BJ (cell line): ENCODE data around the gene SLC13A5. TPM values are rescaled to one million over a fixed set of nuclear protein-coding genes. Genes with fewer than 3 reads are reported as not detected.

ENCODE experiments used
- CTCF ChIA-PET: fragments of 350-600 bp; formaldehyde crosslinking; extraction: SDS; loops from one replicate; lab custom pipeline; 2021; ENCODE audit warnings: antibody characterized with exemption, inconsistent platforms; lab: Yijun Ruan, JAX
- POLR2A ChIA-PET: fragments of 300-600 bp; sonication (Branson Sonifier 250); formaldehyde crosslinking; extraction: SDS; loops from one replicate; lab custom pipeline; 2021; ENCODE audit warnings: antibody characterized with exemption; lab: Charles Lee
- DNase-seq: peaks from one replicate; pipeline ENCODE4 v3.0.0-alpha.2; 2011; ENCODE audit warnings: low read depth
- H3K27me3 ChIP-seq: 2 replicates; pipeline ENCODE4 v1.6.0; 2011; ENCODE audit warnings: low read length; ENCODE audit not compliant: control insufficient read depth, insufficient read depth
- H3K36me3 ChIP-seq: 2 replicates; pipeline ENCODE4 v1.5.1; 2011; ENCODE audit warnings: low read length; ENCODE audit not compliant: control insufficient read depth, insufficient read depth
- H3K4me3 ChIP-seq: 2 replicates; pipeline ENCODE4 v1.5.1; 2011; ENCODE audit warnings: low read depth, mild to moderate bottlenecking, control low read depth, low read length
- polyA plus RNA-seq: library from polyadenylated mRNA; depleted of rRNA; stranded (reverse); fragments of >200 nt; gene quantifications from 2 replicates; pipeline ENCODE4 v1.2.3, GENCODE V29; 2011
- TF ChIP-seq, protein P1 (sequence below): IDR thresholded peaks from 2 replicates; pipeline ENCODE4 v1.5.1; 2011; ENCODE audit warnings: low read depth, mild to moderate bottlenecking, control low read depth, inconsistent platforms, low read length, moderate library complexity; ENCODE audit not compliant: insufficient read depth

The SLC13A5 gene
- polyA plus RNA-seq, 1 experiment = not detected

DNA sequence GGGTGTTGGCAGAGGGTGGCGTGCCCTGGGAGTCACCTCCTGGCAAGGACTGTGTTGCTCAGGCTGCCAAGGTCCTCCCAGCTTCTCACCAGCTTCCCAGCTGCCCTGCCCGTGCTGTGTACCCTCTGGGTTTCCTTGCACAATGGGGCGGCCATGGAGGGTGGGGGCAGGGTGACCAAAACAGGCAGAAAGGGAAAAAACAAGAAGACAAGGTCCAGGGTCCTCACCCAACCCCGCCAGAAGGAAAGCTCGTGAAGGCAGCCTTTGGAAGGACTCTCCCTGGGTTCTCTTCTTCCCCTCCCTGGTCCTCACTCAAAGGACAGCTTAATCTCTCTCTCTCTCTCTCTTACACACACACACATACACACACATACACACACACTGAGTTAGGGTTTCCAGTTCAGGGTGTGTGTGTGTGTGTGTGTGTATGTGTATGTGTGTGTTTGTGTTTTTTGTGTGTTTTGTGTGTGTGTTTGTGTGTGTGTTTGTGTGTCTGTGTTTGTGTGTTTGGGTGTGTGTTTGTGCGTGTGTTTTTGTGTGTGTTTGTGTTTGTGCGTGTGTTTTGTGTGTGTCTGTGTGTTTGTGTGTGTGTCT, 2.0 kb downstream of the SLC13A5 start:
- TF ChIP-seq, protein P1, sequence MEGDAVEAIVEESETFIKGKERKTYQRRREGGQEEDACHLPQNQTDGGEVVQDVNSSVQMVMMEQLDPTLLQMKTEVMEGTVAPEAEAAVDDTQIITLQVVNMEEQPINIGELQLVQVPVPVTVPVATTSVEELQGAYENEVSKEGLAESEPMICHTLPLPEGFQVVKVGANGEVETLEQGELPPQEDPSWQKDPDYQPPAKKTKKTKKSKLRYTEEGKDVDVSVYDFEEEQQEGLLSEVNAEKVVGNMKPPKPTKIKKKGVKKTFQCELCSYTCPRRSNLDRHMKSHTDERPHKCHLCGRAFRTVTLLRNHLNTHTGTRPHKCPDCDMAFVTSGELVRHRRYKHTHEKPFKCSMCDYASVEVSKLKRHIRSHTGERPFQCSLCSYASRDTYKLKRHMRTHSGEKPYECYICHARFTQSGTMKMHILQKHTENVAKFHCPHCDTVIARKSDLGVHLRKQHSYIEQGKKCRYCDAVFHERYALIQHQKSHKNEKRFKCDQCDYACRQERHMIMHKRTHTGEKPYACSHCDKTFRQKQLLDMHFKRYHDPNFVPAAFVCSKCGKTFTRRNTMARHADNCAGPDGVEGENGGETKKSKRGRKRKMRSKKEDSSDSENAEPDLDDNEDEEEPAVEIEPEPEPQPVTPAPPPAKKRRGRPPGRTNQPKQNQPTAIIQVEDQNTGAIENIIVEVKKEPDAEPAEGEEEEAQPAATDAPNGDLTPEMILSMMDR = no peak
- Histone ChIP-seq H3K4me3 (no peak overlapping the region), H3K36me3 (no peaks in the 10 kb centered on the region), H3K27me3 (peaks cover 16% of the 10 kb centered on the region)
- POLR2A ChIA-PET = no interaction called here
- CTCF ChIA-PET = interaction anchor here (0.6 kb wide), 1 partner anchor 1108 kb away, joined by 3 read pairs; no protein-coding TSS in a partner anchor
- no peak for DNase-seq

DNA sequence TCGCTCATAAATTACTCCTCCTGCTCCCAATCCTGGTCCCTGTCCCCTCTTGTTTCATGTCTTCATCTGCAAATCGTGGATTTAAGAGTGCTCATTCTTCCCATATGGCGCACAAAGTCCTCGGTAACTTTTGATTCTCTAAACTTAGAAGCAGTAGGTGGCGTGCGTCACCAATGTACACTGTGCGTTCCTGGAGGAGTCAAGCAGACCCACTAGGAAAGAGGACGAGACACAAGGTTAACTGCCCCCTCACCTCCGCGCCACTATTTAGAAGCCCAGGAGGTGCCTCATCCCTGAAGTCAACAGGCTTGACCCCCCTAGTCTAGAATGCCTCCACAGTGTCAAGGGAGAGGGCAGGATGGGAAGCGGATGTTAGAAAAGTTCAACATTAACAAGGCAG, 2.9 kb downstream of the SLC13A5 start:
- DNase-seq = no peak
- ChIA-PET POLR2A (no interaction called here), CTCF (no interaction called here)
- TF ChIP-seq, protein P1 = no peak
- Histone ChIP-seq H3K4me3 (no peak overlapping the region), H3K36me3 (no peaks in the 10 kb centered on the region), H3K27me3 (peaks cover 16% of the 10 kb centered on the region)

DNA sequence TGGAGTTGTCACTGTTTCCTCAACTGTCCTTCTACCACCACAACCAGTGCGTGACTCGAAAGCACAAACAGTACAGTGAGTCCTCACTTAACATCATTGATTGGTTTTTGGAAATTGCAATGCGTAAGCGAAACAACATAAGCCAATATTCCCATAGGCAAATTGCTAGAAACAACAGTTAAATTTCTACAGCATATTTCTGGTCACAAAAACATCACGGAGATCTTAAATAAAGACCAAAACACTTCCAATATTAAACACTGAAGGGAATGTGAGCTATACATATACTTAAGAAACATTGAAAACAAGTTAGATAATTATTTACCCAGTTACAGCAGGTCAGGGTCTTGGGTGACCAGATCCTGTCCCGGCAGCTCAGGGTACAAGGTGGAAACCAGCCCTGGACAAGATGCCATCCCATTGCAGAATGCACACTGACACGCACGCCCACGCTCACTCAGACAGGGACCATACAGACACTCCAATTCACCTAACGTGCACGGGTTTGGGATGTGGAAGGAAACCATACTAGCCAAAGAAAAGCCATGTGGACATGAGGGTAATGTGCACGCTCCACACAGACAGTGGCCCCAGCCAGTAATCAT, 4.7 kb downstream of the SLC13A5 start:
- Histone ChIP-seq H3K27me3 (peaks cover 11% of the 10 kb centered on the region), H3K36me3 (no peaks in the 10 kb centered on the region), H3K4me3 (no peak overlapping the region)
- no peak for DNase-seq
- ChIA-PET POLR2A (no interaction called here), CTCF (no interaction called here)
- TF ChIP-seq, protein P1 = no peak

- H3K36me3 ChIP-seq = no peaks in the 10 kb centered on the region
- TF ChIP-seq, protein P1 = no peak
- peaks cover 1% of the 10 kb centered on the region for H3K27me3 ChIP-seq
- no peak overlapping the region for H3K4me3 ChIP-seq
- no peak for DNase-seq
- ChIA-PET CTCF (no interaction called here), POLR2A (no interaction called here)
Observed at GRCh38 chr17:6706996-6707395, 6.2 kb downstream of the SLC13A5 start.

- CTCF ChIA-PET = interaction anchor here (0.8 to 1.3 kb wide), 2 partner anchors 13 to 149 kb away, joined by 3 to 4 read pairs; no protein-coding TSS in a partner anchor
- Histone ChIP-seq H3K4me3 (no peak overlapping the region), H3K27me3 (peaks cover under 1% of the 10 kb centered on the region), H3K36me3 (no peaks in the 10 kb centered on the region)
- TF ChIP-seq, protein P1 = no peak
- DNase-seq = no peak
- POLR2A ChIA-PET = no interaction called here
Observed at GRCh38 chr17:6706499-6706898, 6.7 kb downstream of the SLC13A5 start.
